ENCODE data around the gene AIF1.

The AIF1 gene

GRCh38 chr6:31614684-31615578 is at the start of gene AIF1:
TSS of gene AIF1 (plus strand) at chr6:31615234. CDS start at chr6:31615330, 96 bp downstream.
- in situ Hi-C loops (cut with MboI; ENCODE audit: low sequenced_read_pairs): no loop called here

GRCh38 chr6:31567531-31568370 is 47.3 kb upstream of the AIF1 start:
- in situ Hi-C loops (cut with MboI; ENCODE audit: low sequenced_read_pairs): no loop called here

GRCh38 chr6:31568537-31568961 is 46.5 kb upstream of the AIF1 start:
- in situ Hi-C loops (cut with MboI; ENCODE audit: low sequenced_read_pairs): no loop called here

- in situ Hi-C loops (cut with MboI; ENCODE audit: low sequenced_read_pairs): no loop called here
Measured at GRCh38 chr6:31569861-31570536, 45.0 kb upstream of the AIF1 start.

DNA sequence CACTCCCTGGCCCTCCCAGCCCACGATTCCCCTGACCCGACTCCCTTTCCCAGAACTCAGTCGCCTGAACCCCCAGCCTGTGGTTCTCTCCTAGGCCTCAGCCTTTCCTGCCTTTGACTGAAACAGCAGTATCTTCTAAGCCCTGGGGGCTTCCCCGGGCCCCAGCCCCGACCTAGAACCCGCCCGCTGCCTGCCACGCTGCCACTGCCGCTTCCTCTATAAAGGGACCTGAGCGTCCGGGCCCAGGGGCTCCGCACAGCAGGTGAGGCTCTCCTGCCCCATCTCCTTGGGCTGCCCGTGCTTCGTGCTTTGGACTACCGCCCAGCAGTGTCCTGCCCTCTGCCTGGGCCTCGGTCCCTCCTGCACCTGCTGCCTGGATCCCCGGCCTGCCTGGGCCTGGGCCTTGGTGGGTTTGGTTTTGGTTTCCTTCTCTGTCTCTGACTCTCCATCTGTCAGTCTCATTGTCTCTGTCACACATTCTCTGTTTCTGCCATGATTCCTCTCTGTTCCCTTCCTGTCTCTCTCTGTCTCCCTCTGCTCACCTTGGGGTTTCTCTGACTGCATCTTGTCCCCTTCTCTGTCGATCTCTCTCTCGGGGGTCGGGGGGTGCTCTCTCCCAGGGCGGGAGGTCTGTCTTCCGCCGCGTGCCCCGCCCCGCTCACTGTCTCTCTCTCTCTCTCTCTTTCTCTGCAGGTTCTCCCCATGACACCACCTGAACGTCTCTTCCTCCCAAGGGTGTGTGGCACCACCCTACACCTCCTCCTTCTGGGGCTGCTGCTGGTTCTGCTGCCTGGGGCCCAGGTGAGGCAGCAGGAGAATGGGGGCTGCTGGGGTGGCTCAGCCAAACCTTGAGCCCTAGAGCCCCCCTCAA is 42.8 kb upstream of the AIF1 start, which contains the start of gene LTA:
Gene LTA (plus strand): TSS at position 249 of the 871 bp plus-strand sequence. CDS start 454 bp downstream, at position 703.
- in situ Hi-C loops (cut with MboI; ENCODE audit: low sequenced_read_pairs): no loop called here

DNA sequence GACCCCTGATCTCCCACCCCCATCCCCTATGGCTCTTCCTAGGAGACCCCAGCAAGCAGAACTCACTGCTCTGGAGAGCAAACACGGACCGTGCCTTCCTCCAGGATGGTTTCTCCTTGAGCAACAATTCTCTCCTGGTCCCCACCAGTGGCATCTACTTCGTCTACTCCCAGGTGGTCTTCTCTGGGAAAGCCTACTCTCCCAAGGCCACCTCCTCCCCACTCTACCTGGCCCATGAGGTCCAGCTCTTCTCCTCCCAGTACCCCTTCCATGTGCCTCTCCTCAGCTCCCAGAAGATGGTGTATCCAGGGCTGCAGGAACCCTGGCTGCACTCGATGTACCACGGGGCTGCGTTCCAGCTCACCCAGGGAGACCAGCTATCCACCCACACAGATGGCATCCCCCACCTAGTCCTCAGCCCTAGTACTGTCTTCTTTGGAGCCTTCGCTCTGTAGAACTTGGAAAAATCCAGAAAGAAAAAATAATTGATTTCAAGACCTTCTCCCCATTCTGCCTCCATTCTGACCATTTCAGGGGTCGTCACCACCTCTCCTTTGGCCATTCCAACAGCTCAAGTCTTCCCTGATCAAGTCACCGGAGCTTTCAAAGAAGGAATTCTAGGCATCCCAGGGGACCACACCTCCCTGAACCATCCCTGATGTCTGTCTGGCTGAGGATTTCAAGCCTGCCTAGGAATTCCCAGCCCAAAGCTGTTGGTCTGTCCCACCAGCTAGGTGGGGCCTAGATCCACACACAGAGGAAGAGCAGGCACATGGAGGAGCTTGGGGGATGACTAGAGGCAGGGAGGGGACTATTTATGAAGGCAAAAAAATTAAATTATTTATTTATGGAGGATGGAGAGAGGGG is 41.6 kb upstream of the AIF1 start:
- in situ Hi-C loops (cut with MboI; ENCODE audit: low sequenced_read_pairs): no loop called here

GRCh38 chr6:31574106-31575061 is 40.6 kb upstream of the AIF1 start:
- in situ Hi-C loops (cut with MboI; ENCODE audit: low sequenced_read_pairs): no loop called here

- in situ Hi-C loops (cut with MboI; ENCODE audit: low sequenced_read_pairs): no loop called here
Measured at GRCh38 chr6:31575335-31575901, 39.6 kb upstream of the AIF1 start, which contains the start of gene TNF. TSS of gene TNF (plus strand) at chr6:31575565. CDS start at chr6:31575742, 177 bp downstream.

GRCh38 chr6:31575952-31576685 is 38.9 kb upstream of the AIF1 start:
- in situ Hi-C loops (cut with MboI; ENCODE audit: low sequenced_read_pairs): no loop called here

- in situ Hi-C loops (cut with MboI; ENCODE audit: low sequenced_read_pairs): no loop called here
Measured at GRCh38 chr6:31576897-31577578, 38.0 kb upstream of the AIF1 start.

DNA sequence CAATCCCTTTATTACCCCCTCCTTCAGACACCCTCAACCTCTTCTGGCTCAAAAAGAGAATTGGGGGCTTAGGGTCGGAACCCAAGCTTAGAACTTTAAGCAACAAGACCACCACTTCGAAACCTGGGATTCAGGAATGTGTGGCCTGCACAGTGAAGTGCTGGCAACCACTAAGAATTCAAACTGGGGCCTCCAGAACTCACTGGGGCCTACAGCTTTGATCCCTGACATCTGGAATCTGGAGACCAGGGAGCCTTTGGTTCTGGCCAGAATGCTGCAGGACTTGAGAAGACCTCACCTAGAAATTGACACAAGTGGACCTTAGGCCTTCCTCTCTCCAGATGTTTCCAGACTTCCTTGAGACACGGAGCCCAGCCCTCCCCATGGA is 37.5 kb upstream of the AIF1 start:
- in situ Hi-C loops (cut with MboI; ENCODE audit: low sequenced_read_pairs): no loop called here

GRCh38 chr6:31578184-31579118 is 36.6 kb upstream of the AIF1 start:
- in situ Hi-C loops (cut with MboI; ENCODE audit: low sequenced_read_pairs): no loop called here

- in situ Hi-C loops (cut with MboI; ENCODE audit: low sequenced_read_pairs): no loop called here
Measured at GRCh38 chr6:31579119-31579505, 35.9 kb upstream of the AIF1 start.

GRCh38 chr6:31579546-31580437 is 35.2 kb upstream of the AIF1 start:
- in situ Hi-C loops (cut with MboI; ENCODE audit: low sequenced_read_pairs): no loop called here

- in situ Hi-C loops (cut with MboI; ENCODE audit: low sequenced_read_pairs): no loop called here
Measured at GRCh38 chr6:31580438-31580740, 34.6 kb upstream of the AIF1 start.

Data from HL-60/S4 treated with retinoic acid at 250 ng/mL for 4 days and 3 days (cell line).